HL-60 (cell line): ENCODE measurements around the gene MYOCD.
A peak's percentile ranks its signal among the peaks of the same experiment; 100 is the strongest.

Source experiments
- DNase-seq, 2 experiments: peaks; one replicate each; pipeline ENCODE4 v3.0.0-alpha.2; 2010 to 2020; ENCODE audit warnings: low read depth in 1 of 2, low spot score in 1 of 2
- H3K27ac ChIP-seq: fragments of 250-450 bp; sonication (Bioruptor Pico); replicated peaks from 2 replicates; pipeline ENCODE4 v1.5.1; 2020; ENCODE audit warnings: mild to moderate bottlenecking, moderate library complexity
- H3K27me3 ChIP-seq: fragments of 250-450 bp; sonication (Bioruptor Pico); 2 replicates; pipeline ENCODE4 v1.5.1; 2021; ENCODE audit warnings: mild to moderate bottlenecking, moderate library complexity; ENCODE audit not compliant: insufficient read depth, poor library complexity, severe bottlenecking
- H3K4me3 ChIP-seq: replicated peaks from 2 replicates; pipeline ENCODE4 v1.5.1; 2011; ENCODE audit warnings: mild to moderate bottlenecking, control low read depth, low read length; ENCODE audit not compliant: insufficient read depth
- CTCF ChIP-seq: IDR thresholded peaks from one replicate; pipeline ENCODE4 v1.5.1; 2011; ENCODE audit warnings: low read length, control low read depth, inconsistent platforms; ENCODE audit not compliant: insufficient read depth
- GABPA ChIP-seq: IDR thresholded peaks from 2 replicates; pipeline ENCODE4 v1.6.1; 2012; ENCODE audit warnings: low read depth
- POLR2AphosphoS5 ChIP-seq: IDR thresholded peaks from 2 replicates; pipeline ENCODE4 v1.6.1; 2012; ENCODE audit warnings: low read depth
- REST ChIP-seq: IDR thresholded peaks from 2 replicates; pipeline ENCODE4 v1.6.1; 2012; ENCODE audit warnings: low read depth; ENCODE audit not compliant: insufficient replicate concordance
- SPI1 ChIP-seq: IDR thresholded peaks from 2 replicates; pipeline ENCODE4 v1.6.1; 2012; ENCODE audit warnings: low read depth, mild to moderate bottlenecking, borderline replicate concordance

MYOCD gene

GRCh38 chr17:12739500-12739899, 73.8 kb downstream of the MYOCD start:
- DNase-seq, result peak in 1 of 2 experiments; percentile 2
- H3K27ac ChIP-seq, result no peak overlapping the region
- TF ChIP-seq POLR2AphosphoS5, result no peak
- TF ChIP-seq CTCF, result no peak
- no peak for TF ChIP-seq GABPA
- no peak overlapping the region for H3K4me3 ChIP-seq
- H3K27me3 ChIP-seq, result no peaks in the 10 kb centered on the region

- H3K27ac ChIP-seq, result no peak overlapping the region
- H3K27me3 ChIP-seq, result no peaks in the 10 kb centered on the region
- no peak overlapping the region for H3K4me3 ChIP-seq
- TF ChIP-seq SPI1 (no peak), CTCF (no peak), GABPA (no peak), REST (no peak), POLR2AphosphoS5 (no peak)
- no peak for DNase-seq
Measured at GRCh38 chr17:12743046-12743445, 77.4 kb downstream of the MYOCD start.

GRCh38 chr17:12744298-12744697, 78.6 kb downstream of the MYOCD start:
- DNase-seq, result no peak
- H3K4me3 ChIP-seq, result no peak overlapping the region
- no peaks in the 10 kb centered on the region for H3K27me3 ChIP-seq
- TF ChIP-seq POLR2AphosphoS5 (no peak), REST (no peak), CTCF (no peak), SPI1 (no peak), GABPA (no peak)
- no peak overlapping the region for H3K27ac ChIP-seq

- H3K27me3 ChIP-seq, result no peaks in the 10 kb centered on the region
- no peak for DNase-seq
- no peak for TF ChIP-seq REST
- TF ChIP-seq CTCF, result no peak
- TF ChIP-seq SPI1, result no peak
- TF ChIP-seq GABPA, result no peak
- no peak for TF ChIP-seq POLR2AphosphoS5
- H3K4me3 ChIP-seq, result no peak overlapping the region
- no peak overlapping the region for H3K27ac ChIP-seq
Measured at GRCh38 chr17:12744786-12745185, 79.1 kb downstream of the MYOCD start.
